MG63 (cell line): ENCODE data around the gene SHLD1. TPM values are rescaled to one million over a fixed set of nuclear protein-coding genes. Genes with fewer than 3 reads are reported as not detected.

ENCODE experiments used
- DNase-seq: peaks from one replicate; pipeline ENCODE4 v3.0.0-alpha.2; 2020
- H3K27me3 ChIP-seq: fragments of 250-450 bp; sonication (Bioruptor Pico); 2 replicates; pipeline ENCODE4 v1.5.1; 2020; ENCODE audit warnings: mild to moderate bottlenecking, moderate library complexity
- H3K36me3 ChIP-seq: fragments of 250-450 bp; sonication (Bioruptor Pico); 2 replicates; pipeline ENCODE4 v1.5.1; 2020; ENCODE audit warnings: mild to moderate bottlenecking, moderate library complexity
- H3K4me3 ChIP-seq: fragments of 250-450 bp; sonication (Bioruptor Pico); 2 replicates; pipeline ENCODE4 v1.5.1; 2020; ENCODE audit warnings: mild to moderate bottlenecking, moderate library complexity
- H3K9me3 ChIP-seq: fragments of 250-450 bp; sonication (Bioruptor Pico); 2 replicates; pipeline ENCODE4 v1.5.1; 2020; ENCODE audit warnings: mild to moderate bottlenecking, moderate library complexity
- total RNA-seq: library from RNA; depleted of rRNA; stranded (reverse); fragments of >200 nt; shearing (Covaris generic); gene quantifications from 2 replicates; pipeline ENCODE4 v1.2.3, GENCODE V29; 2014; ENCODE audit warnings: low replicate concordance

SHLD1 gene
- total RNA-seq, 1 experiment from 2014 or later: 6.4 TPM

- Histone ChIP-seq H3K9me3 (no peaks in the 10 kb centered on the region), H3K27me3 (no peaks in the 10 kb centered on the region), H3K36me3 (no peaks in the 10 kb centered on the region), H3K4me3 (no peak overlapping the region)
- DNase-seq: peak; percentile 47
Observed at GRCh38 chr20:5848711-5849505, 98.7 kb downstream of the SHLD1 start.

- Histone ChIP-seq H3K36me3 (no peaks in the 10 kb centered on the region), H3K4me3 (no peak overlapping the region), H3K9me3 (no peaks in the 10 kb centered on the region), H3K27me3 (no peaks in the 10 kb centered on the region)
- no peak for DNase-seq
Observed at GRCh38 chr20:5855939-5856338, 105.7 kb downstream of the SHLD1 start.

- no peaks in the 10 kb centered on the region for H3K36me3 ChIP-seq
- peak; percentile 42 for DNase-seq
Observed at GRCh38 chr20:5859608-5860007, 109.4 kb downstream of the SHLD1 start.

GRCh38 chr20:5862703-5863039 is 112.5 kb downstream of the SHLD1 start:
- H3K27me3 ChIP-seq: no peaks in the 10 kb centered on the region
- DNase-seq: no peak
- no peaks in the 10 kb centered on the region for H3K9me3 ChIP-seq
- H3K4me3 ChIP-seq: no peak overlapping the region
- no peaks in the 10 kb centered on the region for H3K36me3 ChIP-seq

More at GRCh38 chr20:5859608-5860007, 109.4 kb downstream of the SHLD1 start:
- H3K4me3 ChIP-seq: no peak overlapping the region
- H3K27me3 ChIP-seq: no peaks in the 10 kb centered on the region
- H3K9me3 ChIP-seq: no peaks in the 10 kb centered on the region

- no peaks in the 10 kb centered on the region for H3K36me3 ChIP-seq
- no peaks in the 10 kb centered on the region for H3K9me3 ChIP-seq
- H3K4me3 ChIP-seq: no peak overlapping the region
- peak; percentile 89 for DNase-seq
- no peaks in the 10 kb centered on the region for H3K27me3 ChIP-seq
Observed at GRCh38 chr20:5863040-5863833, 113.0 kb downstream of the SHLD1 start.

- DNase-seq: no peak
- Histone ChIP-seq H3K4me3 (no peak overlapping the region), H3K36me3 (no peaks in the 10 kb centered on the region), H3K9me3 (no peaks in the 10 kb centered on the region), H3K27me3 (no peaks in the 10 kb centered on the region)
Observed at GRCh38 chr20:5864428-5864827, 114.2 kb downstream of the SHLD1 start.

- no peaks in the 10 kb centered on the region for H3K27me3 ChIP-seq
- no peaks in the 10 kb centered on the region for H3K36me3 ChIP-seq
- no peak for DNase-seq
- H3K9me3 ChIP-seq: no peaks in the 10 kb centered on the region
- H3K4me3 ChIP-seq: no peak overlapping the region
Observed at GRCh38 chr20:5864873-5865587, 114.8 kb downstream of the SHLD1 start.

GRCh38 chr20:5865604-5866003 is 115.4 kb downstream of the SHLD1 start:
- Histone ChIP-seq H3K9me3 (no peaks in the 10 kb centered on the region), H3K4me3 (no peak overlapping the region), H3K36me3 (no peaks in the 10 kb centered on the region), H3K27me3 (no peaks in the 10 kb centered on the region)
- no peak for DNase-seq

- Histone ChIP-seq H3K36me3 (no peaks in the 10 kb centered on the region), H3K4me3 (no peak overlapping the region), H3K27me3 (no peaks in the 10 kb centered on the region), H3K9me3 (no peaks in the 10 kb centered on the region)
- no peak for DNase-seq
Observed at GRCh38 chr20:5870568-5870981, 120.4 kb downstream of the SHLD1 start.

- Histone ChIP-seq H3K9me3 (no peaks in the 10 kb centered on the region), H3K27me3 (no peaks in the 10 kb centered on the region), H3K4me3 (no peak overlapping the region), H3K36me3 (no peaks in the 10 kb centered on the region)
- no peak for DNase-seq
Observed at GRCh38 chr20:5871459-5872410, 121.5 kb downstream of the SHLD1 start.

GRCh38 chr20:5877128-5877527 is 126.9 kb downstream of the SHLD1 start:
- Histone ChIP-seq H3K4me3 (no peak overlapping the region), H3K27me3 (no peaks in the 10 kb centered on the region), H3K36me3 (no peaks in the 10 kb centered on the region), H3K9me3 (no peaks in the 10 kb centered on the region)
- no peak for DNase-seq

- no peaks in the 10 kb centered on the region for H3K27me3 ChIP-seq
- no peaks in the 10 kb centered on the region for H3K36me3 ChIP-seq
- no peak for DNase-seq
- H3K4me3 ChIP-seq: no peak overlapping the region
- H3K9me3 ChIP-seq: no peaks in the 10 kb centered on the region
Observed at GRCh38 chr20:5880326-5880725, 130.1 kb downstream of the SHLD1 start.

- H3K9me3 ChIP-seq: no peaks in the 10 kb centered on the region
- no peak for DNase-seq
- H3K36me3 ChIP-seq: no peaks in the 10 kb centered on the region
- H3K27me3 ChIP-seq: no peaks in the 10 kb centered on the region
- H3K4me3 ChIP-seq: no peak overlapping the region
Observed at GRCh38 chr20:5881703-5882102, 131.5 kb downstream of the SHLD1 start.

GRCh38 chr20:5882166-5882565 is 132.0 kb downstream of the SHLD1 start:
- no peaks in the 10 kb centered on the region for H3K36me3 ChIP-seq
- H3K4me3 ChIP-seq: no peak overlapping the region

GRCh38 chr20:5884465-5885335 is 134.5 kb downstream of the SHLD1 start:
- no peak overlapping the region for H3K4me3 ChIP-seq
- no peak for DNase-seq
- no peaks in the 10 kb centered on the region for H3K9me3 ChIP-seq
- H3K36me3 ChIP-seq: no peaks in the 10 kb centered on the region
- no peaks in the 10 kb centered on the region for H3K27me3 ChIP-seq

More at GRCh38 chr20:5882166-5882565, 132.0 kb downstream of the SHLD1 start:
- H3K27me3 ChIP-seq: no peaks in the 10 kb centered on the region
- no peak for DNase-seq
- no peaks in the 10 kb centered on the region for H3K9me3 ChIP-seq
